Neural cell (in vitro differentiated cells): Measurements from ENCODE around the gene TRPM7. TPM values are rescaled to one million over a fixed set of nuclear protein-coding genes. Genes with fewer than 3 reads are reported as not detected.
A peak's percentile ranks its signal among the peaks of the same experiment; 100 is the strongest.

Experiments
- H2AFZ ChIP-seq: fragments of 200-600, 300-800 bp; sonication (generic), shearing (Covaris generic); 2 replicates; pipeline ENCODE4 v1.6.0; 2014; ENCODE audit warnings: low read depth, mild to moderate bottlenecking, antibody characterized with exemption, low read length, moderate library complexity
- H3F3A ChIP-seq: fragments of 200-600 bp; shearing (Covaris generic); 2 replicates; pipeline ENCODE4 v1.6.1; 2016; ENCODE audit warnings: mild to moderate bottlenecking, moderate library complexity, mixed read lengths, antibody characterized with exemption, low read length; ENCODE audit not compliant: insufficient read depth, poor library complexity, severe bottlenecking
- H3K27ac ChIP-seq: fragments of 200-600, 300-800 bp; sonication (generic), shearing (Covaris generic); 2 replicates; pipeline ENCODE4 v1.5.1; 2014; ENCODE audit warnings: mild to moderate bottlenecking, low read length, moderate library complexity
- H3K27me3 ChIP-seq: fragments of 300-800, 200-600 bp; sonication (generic), shearing (Covaris generic); 2 replicates; pipeline ENCODE4 v1.6.0; 2014; ENCODE audit warnings: mild to moderate bottlenecking, low read depth, low read length, moderate library complexity; ENCODE audit not compliant: insufficient read depth
- H3K36me3 ChIP-seq: fragments of 300-800, 200-600 bp; sonication (generic), shearing (Covaris generic); 2 replicates; pipeline ENCODE4 v1.5.1; 2014; ENCODE audit warnings: mild to moderate bottlenecking, antibody characterized with exemption, low read length, moderate library complexity; ENCODE audit not compliant: insufficient read depth
- H3K4me2 ChIP-seq: fragments of 300-800, 200-600 bp; sonication (generic), shearing (Covaris generic); 2 replicates; pipeline ENCODE4 v1.6.0; 2014; ENCODE audit warnings: mild to moderate bottlenecking, low read length
- H3K4me3 ChIP-seq: fragments of 300-800, 200-600 bp; sonication (generic), shearing (Covaris generic); 2 replicates; pipeline ENCODE4 v1.5.1; 2014; ENCODE audit warnings: mild to moderate bottlenecking, low read length, moderate library complexity
- H3K79me2 ChIP-seq: fragments of 200-600 bp; shearing (Covaris generic); replicated peaks from 2 replicates; pipeline ENCODE4 v1.6.0; 2014; ENCODE audit warnings: mild to moderate bottlenecking, low read length, moderate library complexity; ENCODE audit not compliant: insufficient read depth
- H3K9ac ChIP-seq: fragments of 300-800, 200-600 bp; sonication (generic), shearing (Covaris generic); 2 replicates; pipeline ENCODE4 v1.6.1; 2016; ENCODE audit warnings: mild to moderate bottlenecking, low read length, mixed read lengths
- H3K9me2 ChIP-seq: fragments of 200-600 bp; shearing (Covaris generic); 2 replicates; pipeline ENCODE4 v1.6.1; 2016; ENCODE audit warnings: mild to moderate bottlenecking, low read length, mixed read lengths; ENCODE audit not compliant: insufficient read depth
- H3K9me3 ChIP-seq: fragments of 200-600, 300-800 bp; sonication (generic), shearing (Covaris generic); 2 replicates; pipeline ENCODE4 v1.6.1; 2016; ENCODE audit warnings: mild to moderate bottlenecking, mixed run types, low read length, moderate library complexity, mixed read lengths
- H4K20me1 ChIP-seq: fragments of 200-600 bp; shearing (Covaris generic); 2 replicates; pipeline ENCODE4 v1.6.1; 2016; ENCODE audit warnings: mild to moderate bottlenecking, mixed run types; ENCODE audit not compliant: insufficient read depth
- EP300 ChIP-seq: fragments of 450-650 bp; conservative IDR thresholded peaks from 2 replicates; pipeline ENCODE4 v1.6.1; 2014; ENCODE audit warnings: antibody characterized with exemption, mild to moderate bottlenecking, moderate library complexity; ENCODE audit not compliant: poor library complexity, severe bottlenecking
- EZH2 ChIP-seq: fragments of 200-600, 300-800 bp; shearing (Covaris generic), sonication (generic); IDR thresholded peaks from 2 replicates; pipeline ENCODE4 v1.6.1; 2014; ENCODE audit warnings: antibody characterized with exemption, low read length, borderline replicate concordance, mild to moderate bottlenecking; ENCODE audit not compliant: insufficient read depth, poor library complexity, severe bottlenecking
- MXI1 ChIP-seq: fragments of 450-650 bp; conservative IDR thresholded peaks from 2 replicates; pipeline ENCODE4 v1.6.1; 2014; ENCODE audit warnings: antibody characterized with exemption, mild to moderate bottlenecking; ENCODE audit not compliant: poor library complexity, severe bottlenecking
- POLR2AphosphoS5 ChIP-seq: IDR thresholded peaks from 2 replicates; pipeline ENCODE4 v1.6.1; 2012
- RAD21 ChIP-seq: fragments of 450-650 bp; conservative IDR thresholded peaks from 2 replicates; pipeline ENCODE4 v1.6.1; 2014; ENCODE audit warnings: antibody characterized with exemption, mild to moderate bottlenecking, moderate library complexity
- SMC3 ChIP-seq: fragments of 450-650 bp; conservative IDR thresholded peaks from 2 replicates; pipeline ENCODE4 v1.6.1; 2014; ENCODE audit warnings: antibody characterized with exemption, mild to moderate bottlenecking, moderate library complexity; ENCODE audit not compliant: poor library complexity
- TAF1 ChIP-seq: IDR thresholded peaks from 2 replicates; pipeline ENCODE4 v1.6.1; 2012; ENCODE audit warnings: low read depth
- polyA plus RNA-seq: library from polyadenylated mRNA; depleted of rRNA; stranded (reverse); fragments of >200 nt; gene quantifications from 2 replicates; pipeline ENCODE4 v1.2.3, GENCODE V29; 2014
- TF ChIP-seq, protein P1 (sequence below): IDR thresholded peaks from 2 replicates; pipeline ENCODE4 v1.6.1; 2012; ENCODE audit warnings: borderline replicate concordance
- TF ChIP-seq, protein P2 (sequence below): fragments of 450-650 bp; IDR thresholded peaks from 2 replicates; pipeline ENCODE4 v1.5.1; 2014; ENCODE audit warnings: antibody characterized with exemption, mild to moderate bottlenecking, moderate library complexity; ENCODE audit not compliant: poor library complexity, severe bottlenecking

TRPM7 gene
- polyA plus RNA-seq, 1 donor from 2014 or later: 30.7 TPM

DNA sequence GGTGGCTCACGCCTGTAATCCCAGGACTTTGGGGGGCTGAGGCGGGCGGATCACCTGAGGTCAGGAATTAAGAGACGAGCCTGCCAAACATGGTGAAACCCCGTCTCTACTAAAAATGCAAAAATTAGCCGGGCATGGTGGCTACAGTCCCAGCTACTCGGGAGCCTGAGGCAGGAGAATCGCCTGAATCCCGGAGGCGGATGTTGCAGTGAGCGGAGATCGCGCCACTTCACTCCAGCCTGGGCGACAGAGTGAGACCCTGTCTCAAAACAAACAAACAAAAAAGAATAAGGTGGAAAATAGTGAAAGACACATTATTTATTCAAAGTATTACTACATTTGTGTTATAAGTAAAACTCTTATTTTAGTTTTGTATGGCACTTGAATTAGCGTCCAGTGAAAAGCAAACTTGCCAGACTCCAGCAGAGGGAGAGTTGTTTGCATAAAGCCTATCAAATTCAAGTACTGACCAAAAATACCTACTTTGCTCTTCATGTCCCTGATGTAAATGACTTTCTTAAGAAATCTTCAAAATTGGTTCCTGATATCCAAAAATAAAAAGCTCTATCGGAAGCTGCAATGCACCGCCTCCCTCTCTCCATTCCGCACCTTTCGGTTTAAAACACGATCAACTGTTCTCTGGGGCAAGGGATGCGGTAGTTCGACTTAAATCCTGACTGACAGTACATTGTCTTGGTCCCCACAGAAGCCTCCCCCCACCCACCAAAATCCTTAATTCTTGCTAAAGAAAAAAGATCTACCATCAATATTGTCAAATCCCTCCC, 1.2 kb downstream of the TRPM7 start:
- peak overlapping the region; percentile 81 for H3K27ac ChIP-seq
- H3K79me2 ChIP-seq: peaks cover 33% of the 10 kb centered on the region
- H4K20me1 ChIP-seq: no peaks in the 10 kb centered on the region

GRCh38 chr15:50681467-50681866, 5.1 kb downstream of the TRPM7 start:
- no peaks in the 10 kb centered on the region for H4K20me1 ChIP-seq
- H3K36me3 ChIP-seq: no peaks in the 10 kb centered on the region
- no peak overlapping the region for H3K9ac ChIP-seq
- H3K4me2 ChIP-seq: no peak overlapping the region
- H3K9me3 ChIP-seq: no peaks in the 10 kb centered on the region
- no peak overlapping the region for H3K4me3 ChIP-seq
- peaks cover 46% of the 10 kb centered on the region for H3K79me2 ChIP-seq
- H3K27me3 ChIP-seq: no peaks in the 10 kb centered on the region
- no peak overlapping the region for H2AFZ ChIP-seq
- no peak overlapping the region for H3K27ac ChIP-seq
- TF ChIP-seq, protein P1, sequence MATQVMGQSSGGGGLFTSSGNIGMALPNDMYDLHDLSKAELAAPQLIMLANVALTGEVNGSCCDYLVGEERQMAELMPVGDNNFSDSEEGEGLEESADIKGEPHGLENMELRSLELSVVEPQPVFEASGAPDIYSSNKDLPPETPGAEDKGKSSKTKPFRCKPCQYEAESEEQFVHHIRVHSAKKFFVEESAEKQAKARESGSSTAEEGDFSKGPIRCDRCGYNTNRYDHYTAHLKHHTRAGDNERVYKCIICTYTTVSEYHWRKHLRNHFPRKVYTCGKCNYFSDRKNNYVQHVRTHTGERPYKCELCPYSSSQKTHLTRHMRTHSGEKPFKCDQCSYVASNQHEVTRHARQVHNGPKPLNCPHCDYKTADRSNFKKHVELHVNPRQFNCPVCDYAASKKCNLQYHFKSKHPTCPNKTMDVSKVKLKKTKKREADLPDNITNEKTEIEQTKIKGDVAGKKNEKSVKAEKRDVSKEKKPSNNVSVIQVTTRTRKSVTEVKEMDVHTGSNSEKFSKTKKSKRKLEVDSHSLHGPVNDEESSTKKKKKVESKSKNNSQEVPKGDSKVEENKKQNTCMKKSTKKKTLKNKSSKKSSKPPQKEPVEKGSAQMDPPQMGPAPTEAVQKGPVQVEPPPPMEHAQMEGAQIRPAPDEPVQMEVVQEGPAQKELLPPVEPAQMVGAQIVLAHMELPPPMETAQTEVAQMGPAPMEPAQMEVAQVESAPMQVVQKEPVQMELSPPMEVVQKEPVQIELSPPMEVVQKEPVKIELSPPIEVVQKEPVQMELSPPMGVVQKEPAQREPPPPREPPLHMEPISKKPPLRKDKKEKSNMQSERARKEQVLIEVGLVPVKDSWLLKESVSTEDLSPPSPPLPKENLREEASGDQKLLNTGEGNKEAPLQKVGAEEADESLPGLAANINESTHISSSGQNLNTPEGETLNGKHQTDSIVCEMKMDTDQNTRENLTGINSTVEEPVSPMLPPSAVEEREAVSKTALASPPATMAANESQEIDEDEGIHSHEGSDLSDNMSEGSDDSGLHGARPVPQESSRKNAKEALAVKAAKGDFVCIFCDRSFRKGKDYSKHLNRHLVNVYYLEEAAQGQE: no peak
- TF ChIP-seq MXI1: no peak
- H3F3A ChIP-seq: no peaks in the 10 kb centered on the region
- no peaks in the 10 kb centered on the region for H3K9me2 ChIP-seq

More for the DNA sequence above, 1.2 kb downstream of the TRPM7 start:
- Histone ChIP-seq H3K4me3 (peak overlapping the region; percentile 97), H3K9me3 (no peaks in the 10 kb centered on the region), H3K36me3 (no peaks in the 10 kb centered on the region), H2AFZ (peak overlapping the region; percentile 82), H3F3A (no peaks in the 10 kb centered on the region), H3K9me2 (no peaks in the 10 kb centered on the region), H3K9ac (peak overlapping the region; percentile 88), H3K4me2 (peak overlapping the region; percentile 54), H3K27me3 (no peaks in the 10 kb centered on the region)
- TF ChIP-seq SMC3 (no peak), POLR2AphosphoS5 (no peak), EP300 (no peak), RAD21 (no peak), MXI1 (no peak), TAF1 (no peak), EZH2 (no peak)
- TF ChIP-seq, protein P1: no peak
- TF ChIP-seq, protein P2, sequence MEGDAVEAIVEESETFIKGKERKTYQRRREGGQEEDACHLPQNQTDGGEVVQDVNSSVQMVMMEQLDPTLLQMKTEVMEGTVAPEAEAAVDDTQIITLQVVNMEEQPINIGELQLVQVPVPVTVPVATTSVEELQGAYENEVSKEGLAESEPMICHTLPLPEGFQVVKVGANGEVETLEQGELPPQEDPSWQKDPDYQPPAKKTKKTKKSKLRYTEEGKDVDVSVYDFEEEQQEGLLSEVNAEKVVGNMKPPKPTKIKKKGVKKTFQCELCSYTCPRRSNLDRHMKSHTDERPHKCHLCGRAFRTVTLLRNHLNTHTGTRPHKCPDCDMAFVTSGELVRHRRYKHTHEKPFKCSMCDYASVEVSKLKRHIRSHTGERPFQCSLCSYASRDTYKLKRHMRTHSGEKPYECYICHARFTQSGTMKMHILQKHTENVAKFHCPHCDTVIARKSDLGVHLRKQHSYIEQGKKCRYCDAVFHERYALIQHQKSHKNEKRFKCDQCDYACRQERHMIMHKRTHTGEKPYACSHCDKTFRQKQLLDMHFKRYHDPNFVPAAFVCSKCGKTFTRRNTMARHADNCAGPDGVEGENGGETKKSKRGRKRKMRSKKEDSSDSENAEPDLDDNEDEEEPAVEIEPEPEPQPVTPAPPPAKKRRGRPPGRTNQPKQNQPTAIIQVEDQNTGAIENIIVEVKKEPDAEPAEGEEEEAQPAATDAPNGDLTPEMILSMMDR: no peak
